ENCODE data around the gene BICDL2.

BICDL2 gene

GRCh38 chr16:3007059-3007956, 29.4 kb downstream of the BICDL2 start:
- DNase-seq, result no peak

- no peak for DNase-seq
These were observed 31.9 kb downstream of the BICDL2 start for GRCh38 chr16:3004781-3005284.

GRCh38 chr16:3004319-3004718, 32.4 kb downstream of the BICDL2 start:
- no peak for DNase-seq

- DNase-seq, result peak; percentile 94
These were observed 33.0 kb downstream of the BICDL2 start for GRCh38 chr16:3003582-3004270.

- no peak for DNase-seq
These were observed 35.4 kb downstream of the BICDL2 start for GRCh38 chr16:3001316-3001715.

- DNase-seq, result no peak
These were observed 36.2 kb downstream of the BICDL2 start for GRCh38 chr16:3000540-3000939.

GRCh38 chr16:2999929-3000328, 36.8 kb downstream of the BICDL2 start:
- DNase-seq, result no peak

- no peak for DNase-seq
These were observed 40.4 kb downstream of the BICDL2 start for GRCh38 chr16:2996298-2996697.

GRCh38 chr16:2992383-2993081, 44.2 kb downstream of the BICDL2 start:
- DNase-seq, result no peak

- no peak for DNase-seq
These were observed 45.0 kb downstream of the BICDL2 start for GRCh38 chr16:2991566-2992261.

GRCh38 chr16:2990891-2991290, 45.9 kb downstream of the BICDL2 start:
- no peak for DNase-seq

GRCh38 chr16:2988590-2989099, 48.1 kb downstream of the BICDL2 start:
- no peak for DNase-seq

- no peak for DNase-seq
These were observed 48.9 kb downstream of the BICDL2 start for GRCh38 chr16:2987833-2988232.

- DNase-seq, result no peak
These were observed 49.5 kb downstream of the BICDL2 start for GRCh38 chr16:2987286-2987685.

- DNase-seq, result no peak
These were observed 50.0 kb downstream of the BICDL2 start for GRCh38 chr16:2986623-2987188.

GRCh38 chr16:2985893-2986355, 50.8 kb downstream of the BICDL2 start:
- DNase-seq, result no peak

GRCh38 chr16:2985462-2985861, 51.3 kb downstream of the BICDL2 start:
- DNase-seq, result no peak

GRCh38 chr16:2983706-2984136, 53.0 kb downstream of the BICDL2 start:
- peak; percentile 71 for DNase-seq

- no peak for DNase-seq
These were observed 54.3 kb downstream of the BICDL2 start for GRCh38 chr16:2982402-2982801.

GRCh38 chr16:2981899-2982250, 54.9 kb downstream of the BICDL2 start:
- no peak for DNase-seq

- no peak for DNase-seq
These were observed 55.4 kb downstream of the BICDL2 start for GRCh38 chr16:2981177-2981898.
